Naive thymus-derived CD4-positive, alpha-beta T cell (primary cell): ENCODE results near the gene FBXO41. TPM values are rescaled to one million over a fixed set of nuclear protein-coding genes. Genes with fewer than 3 reads are reported as not detected.

Experiments
- ATAC-seq: fragments of 150-1000 bp; cut with Tn5 transposase; 2 replicates; pipeline ENCODE4 v1.10.0; 2021; ENCODE audit warnings: mild to moderate bottlenecking, moderate library complexity
- CTCF ChIA-PET: fragments of 350-600 bp; sonication (Branson Sonifier 250); formaldehyde crosslinking; loops from one replicate; lab custom pipeline; 2021; ENCODE audit warnings: antibody characterized with exemption; lab: Charles Lee
- POLR2A ChIA-PET: fragments of 350-600 bp; sonication (Branson Sonifier 250); formaldehyde crosslinking; loops from one replicate; lab custom pipeline; 2021; ENCODE audit warnings: antibody characterized with exemption, inconsistent platforms; lab: Charles Lee
- DNase-seq, 9 donors: peaks; one replicate each; pipeline versions ENCODE4 v3.0.0 to v3.0.0-alpha.2; 2020 to 2022; ENCODE audit warnings: mixed read lengths in 1 of 9
- H3K27ac ChIP-seq: one replicate; pipeline ENCODE4 v1.7.0; 2013; ENCODE audit warnings: mild to moderate bottlenecking, low read depth, low read length, moderate library complexity
- H3K27me3 ChIP-seq, 2 donors: one replicate each; pipeline ENCODE4 v1.7.0; 2013; ENCODE audit warnings: low read length in 2 of 2, mild to moderate bottlenecking in 2 of 2, moderate library complexity in 2 of 2; ENCODE audit not compliant: control insufficient read depth in 2 of 2, insufficient read depth in 2 of 2
- H3K36me3 ChIP-seq, 3 experiments: 1 replicate in 2 of 3; 2 replicates in 1 of 3; pipeline ENCODE4 v1.7.0; 2013; ENCODE audit warnings: low read length in 3 of 3, mild to moderate bottlenecking in 3 of 3, moderate library complexity in 1 of 3; ENCODE audit not compliant: insufficient read depth in 3 of 3, control insufficient read depth in 2 of 3
- H3K4me1 ChIP-seq, 2 donors: one replicate each; pipeline ENCODE4 v1.7.0; 2013; ENCODE audit warnings: low read length in 2 of 2, mild to moderate bottlenecking in 2 of 2, moderate library complexity in 1 of 2; ENCODE audit not compliant: control insufficient read depth in 2 of 2, insufficient read depth in 2 of 2
- H3K4me3 ChIP-seq: 2 replicates; pipeline ENCODE4 v1.7.0; 2013; ENCODE audit warnings: mild to moderate bottlenecking, low read length
- H3K9me3 ChIP-seq, 3 experiments: 1 replicate in 2 of 3; 2 replicates in 1 of 3; pipeline ENCODE4 v1.7.0; 2013; ENCODE audit warnings: low read length in 3 of 3; ENCODE audit not compliant: control insufficient read depth in 2 of 3
- H3K27ac Mint-ChIP-seq, 9 donors: one replicate each; pipeline ENCODE4 v1.8.0; 2020 to 2022; ENCODE audit warnings: mixed read lengths in 9 of 9, mild to moderate bottlenecking in 8 of 9, moderate library complexity in 5 of 9, inconsistent platforms in 2 of 9
- H3K27me3 Mint-ChIP-seq, 5 donors: one replicate each; pipeline ENCODE4 v1.8.0; 2021 to 2022; ENCODE audit warnings: mixed read lengths in 5 of 5, mild to moderate bottlenecking in 1 of 5
- H3K36me3 Mint-ChIP-seq, 5 donors: one replicate each; pipeline ENCODE4 v1.8.0; 2020 to 2022; ENCODE audit warnings: mixed read lengths in 5 of 5, mild to moderate bottlenecking in 3 of 5, inconsistent platforms in 1 of 5
- H3K4me1 Mint-ChIP-seq, 7 donors: one replicate each; pipeline ENCODE4 v1.8.0; 2020 to 2022; ENCODE audit warnings: mixed read lengths in 7 of 7, mild to moderate bottlenecking in 3 of 7, inconsistent platforms in 1 of 7
- H3K4me3 Mint-ChIP-seq, 10 donors: one replicate each; pipeline ENCODE4 v1.8.0; 2020 to 2022; ENCODE audit warnings: mild to moderate bottlenecking in 10 of 10, mixed read lengths in 10 of 10, moderate library complexity in 6 of 10, inconsistent platforms in 2 of 10
- H3K9me3 Mint-ChIP-seq, 11 donors: one replicate each; pipeline ENCODE4 v1.8.0; 2020 to 2022; ENCODE audit warnings: mixed read lengths in 11 of 11, mild to moderate bottlenecking in 4 of 11, inconsistent platforms in 1 of 11, moderate library complexity in 1 of 11
- intact Hi-C, 2 donors: fragments of 100-400 bp; cut with micrococcal nuclease; formaldehyde crosslinking; loops; one replicate each; pipeline ENCODE4 v1.15.1; 2023
- polyA plus RNA-seq, 2 donors: library from polyadenylated mRNA; unstranded; fragments of 300-500 nt; fragmentation: Illumina TruSeq; gene quantifications; one replicate each; pipeline ENCODE4 v1.2.3, GENCODE V29; 2021
- total RNA-seq, 6 experiments: library from RNA in 5 of 6; stranded (reverse) in 5 of 6; gene quantifications; 1 replicate in 5 of 6; 2 replicates in 1 of 6; pipeline ENCODE4 v1.2.3 and lab custom pipeline; 2021 to 2026

FBXO41 gene
- total and polyA plus RNA-seq, 7 experiments from 2014 or later, result 1.5 to 19.6 (median 14.1) TPM

GRCh38 chr2:73283545-73284295 lies 558 bp downstream of the FBXO41 start:
- Histone ChIP-seq H3K36me3 (no peaks in the 10 kb centered on the region), H3K4me3 (peak overlapping the region; percentile 69), H3K27me3 (no peaks in the 10 kb centered on the region), H3K4me1 (peaks cover 12 to 14% of the 10 kb centered on the region in 2 donors), H3K27ac (peak overlapping the region; percentile 61), H3K9me3 (no peaks in the 10 kb centered on the region)
- CTCF ChIA-PET, result no interaction called here
- H3K27ac Mint-ChIP-seq, result peak overlapping the region in 7 of 9 donors; percentile 32 to 87 (median 58)
- H3K27me3 Mint-ChIP-seq, result peaks cover 0 to 26% (median 7%) of the 10 kb centered on the region in 5 donors
- peaks cover 0 to 12% (median 0%) of the 10 kb centered on the region in 11 donors for H3K9me3 Mint-ChIP-seq
- DNase-seq, result peak in 2 of 9 donors; percentile 12 to 35
- intact Hi-C loops, result loop anchor here (1.0 to 10.0 kb wide), 7 partner anchors 10 to 1675 kb away; partner anchors contain the start of genes ALMS1 (in 2 of the 2), CCT7 (in 2 of the 2), EGR4 (in 2 of the 2) and POLE4 (in 2 of the 2)
- peaks cover 0 to 9% (median 6%) of the 10 kb centered on the region in 5 donors for H3K36me3 Mint-ChIP-seq
- H3K4me3 Mint-ChIP-seq, result peak overlapping the region; percentile 72 to 91 (median 85)
- POLR2A ChIA-PET, result interaction anchor here (1.0 kb wide), 1 partner anchor 49 kb away, joined by 3 read pairs; the partner anchor contains the start of gene CCT7
- ATAC-seq, result no peak
- peaks cover 9 to 31% (median 19%) of the 10 kb centered on the region in 7 donors for H3K4me1 Mint-ChIP-seq

GRCh38 chr2:73282924-73283544 lies 1.2 kb downstream of the FBXO41 start:
- H3K4me3 ChIP-seq, result peak overlapping the region; percentile 69
- ChIA-PET CTCF (no interaction called here), POLR2A (no interaction called here)
- intact Hi-C loops, result loop anchor here in 1 of 2 donors (10.0 kb wide), 1 partner anchor 1672 kb away; the partner anchor contains the start of gene POLE4
- Mint-ChIP-seq H3K27ac (peak overlapping the region in 7 of 9 donors; percentile 32 to 87 (median 58)), H3K27me3 (peaks cover 0 to 20% (median under 1%) of the 10 kb centered on the region in 5 donors), H3K36me3 (peaks cover 0 to 13% (median 6%) of the 10 kb centered on the region in 5 donors), H3K4me3 (peak overlapping the region; percentile 72 to 91 (median 85)), H3K4me1 (peaks cover 9 to 33% (median 19%) of the 10 kb centered on the region in 7 donors), H3K9me3 (peaks cover 0 to 12% (median 0%) of the 10 kb centered on the region in 11 donors)
- H3K27ac ChIP-seq, result no peak overlapping the region
- H3K9me3 ChIP-seq, result no peaks in the 10 kb centered on the region
- peaks cover 12 to 14% of the 10 kb centered on the region in 2 donors for H3K4me1 ChIP-seq
- ATAC-seq (no peak), DNase-seq (no peak)
- H3K36me3 ChIP-seq, result no peaks in the 10 kb centered on the region
- no peaks in the 10 kb centered on the region for H3K27me3 ChIP-seq

GRCh38 chr2:73281244-73281643 lies 3.0 kb downstream of the FBXO41 start:
- CTCF ChIA-PET, result no interaction called here

DNA sequence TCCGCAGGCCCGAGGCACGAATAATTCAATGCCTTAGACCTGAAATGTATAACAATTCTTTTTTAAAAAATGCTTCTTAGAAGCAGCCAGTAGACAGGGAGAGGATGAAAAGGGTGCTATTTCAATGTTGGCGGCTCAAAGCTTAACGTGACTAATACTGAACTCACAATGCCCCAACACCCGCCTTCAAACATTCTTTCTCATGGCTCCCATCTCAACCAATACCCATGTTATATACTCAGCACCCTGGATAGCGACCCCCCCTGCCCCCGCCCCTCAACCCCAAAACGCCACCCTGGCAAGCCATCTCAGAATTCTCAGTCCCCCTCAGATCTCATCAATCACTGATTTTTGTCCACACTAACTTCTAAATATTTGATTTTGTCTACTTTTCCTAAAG lies 4.4 kb downstream of the FBXO41 start:
- no peak for ATAC-seq
- POLR2A ChIA-PET, result no interaction called here

More at GRCh38 chr2:73281244-73281643, 3.0 kb downstream of the FBXO41 start:
- H3K9me3 ChIP-seq, result no peaks in the 10 kb centered on the region
- no peaks in the 10 kb centered on the region for H3K36me3 ChIP-seq
- H3K9me3 Mint-ChIP-seq, result peaks cover 0 to 12% (median 0%) of the 10 kb centered on the region in 11 donors
- intact Hi-C loops, result loop anchor here in 1 of 2 donors (10.0 kb wide), 1 partner anchor 1674 kb away; the partner anchor contains the start of gene POLE4
- H3K27ac Mint-ChIP-seq, result no peak overlapping the region
- DNase-seq (no peak), ATAC-seq (no peak)
- peak overlapping the region in 1 of 10 donors; percentile 54 for H3K4me3 Mint-ChIP-seq
- H3K27me3 Mint-ChIP-seq, result peaks cover 0 to 10% (median 0%) of the 10 kb centered on the region in 5 donors
- peaks cover 12 to 14% of the 10 kb centered on the region in 2 donors for H3K4me1 ChIP-seq
- H3K36me3 Mint-ChIP-seq, result peaks cover 0 to 22% (median 9%) of the 10 kb centered on the region in 5 donors
- POLR2A ChIA-PET, result interaction anchor here (0.6 kb wide), 1 partner anchor 82 kb away, joined by 3 read pairs; no protein-coding TSS in a partner anchor
- no peaks in the 10 kb centered on the region for H3K27me3 ChIP-seq
- peaks cover 9 to 33% (median 19%) of the 10 kb centered on the region in 7 donors for H3K4me1 Mint-ChIP-seq
- H3K4me3 ChIP-seq, result no peak overlapping the region
- no peak overlapping the region for H3K27ac ChIP-seq

GRCh38 chr2:73272270-73272669 lies 12.0 kb downstream of the FBXO41 start:
- H3K9me3 Mint-ChIP-seq, result peaks cover 0 to 3% (median 0%) of the 10 kb centered on the region in 11 donors
- ATAC-seq, result no peak
- H3K36me3 ChIP-seq, result no peaks in the 10 kb centered on the region
- CTCF ChIA-PET, result no interaction called here
- H3K27me3 ChIP-seq, result no peaks in the 10 kb centered on the region
- H3K4me1 ChIP-seq, result peaks cover 0 to 12% of the 10 kb centered on the region in 2 donors
- peaks cover 0 to 22% (median 5%) of the 10 kb centered on the region in 5 donors for H3K36me3 Mint-ChIP-seq
- H3K4me3 ChIP-seq, result no peak overlapping the region
- POLR2A ChIA-PET, result no interaction called here
- no peaks in the 10 kb centered on the region for H3K27me3 Mint-ChIP-seq
- no peak overlapping the region for H3K27ac ChIP-seq
- DNase-seq, result no peak
- intact Hi-C loops, result no loop called here
- no peak overlapping the region for H3K27ac Mint-ChIP-seq
- H3K9me3 ChIP-seq, result no peaks in the 10 kb centered on the region
- no peak overlapping the region for H3K4me3 Mint-ChIP-seq
- H3K4me1 Mint-ChIP-seq, result peaks cover 16 to 27% (median 23%) of the 10 kb centered on the region in 7 donors

More for the DNA sequence above, 4.4 kb downstream of the FBXO41 start:
- no peak overlapping the region for H3K27ac ChIP-seq
- H3K36me3 ChIP-seq, result no peaks in the 10 kb centered on the region
- H3K4me1 ChIP-seq, result peaks cover 7 to 10% of the 10 kb centered on the region in 2 donors
- no peak overlapping the region for H3K27ac Mint-ChIP-seq
- CTCF ChIA-PET, result no interaction called here
- DNase-seq, result no peak
- H3K9me3 Mint-ChIP-seq, result peaks cover 0 to 12% (median 0%) of the 10 kb centered on the region in 11 donors
- no peak overlapping the region for H3K4me3 Mint-ChIP-seq
- peaks cover 0 to 26% (median 9%) of the 10 kb centered on the region in 5 donors for H3K36me3 Mint-ChIP-seq
- no peaks in the 10 kb centered on the region for H3K9me3 ChIP-seq
- no peaks in the 10 kb centered on the region for H3K27me3 ChIP-seq
- no peak overlapping the region for H3K4me3 ChIP-seq
- peaks cover 4 to 21% (median 14%) of the 10 kb centered on the region in 7 donors for H3K4me1 Mint-ChIP-seq
- intact Hi-C loops, result loop anchor here (1.0 to 10.0 kb wide), 2 partner anchors 11 to 1675 kb away; partner anchors contain the start of gene POLE4 (in 1 of the 2)
- no peaks in the 10 kb centered on the region for H3K27me3 Mint-ChIP-seq
